KMS-11 (cell line): ENCODE results near the gene NT5C3B.

Experiments used
- H2AFZ ChIP-seq: fragments of 200-600 bp; sonication (generic); 2 replicates; pipeline ENCODE4 v1.6.1; 2016; ENCODE audit warnings: antibody characterized with exemption, mixed run types, low read depth
- H3K27ac ChIP-seq: fragments of 200-600 bp; sonication (generic); 2 replicates; pipeline ENCODE4 v1.6.1; 2016; ENCODE audit warnings: mild to moderate bottlenecking, mixed run types
- H3K27me3 ChIP-seq: fragments of 200-600 bp; sonication (generic); 2 replicates; pipeline ENCODE4 v1.6.1; 2017; ENCODE audit warnings: mild to moderate bottlenecking, low read depth, mixed run types, moderate library complexity; ENCODE audit not compliant: insufficient read depth
- H3K36me3 ChIP-seq: fragments of 200-600 bp; sonication (generic); 2 replicates; pipeline ENCODE4 v1.6.1; 2017; ENCODE audit warnings: mild to moderate bottlenecking, mixed run types; ENCODE audit not compliant: insufficient read depth
- H3K4me1 ChIP-seq: fragments of 200-600 bp; sonication (generic); 2 replicates; pipeline ENCODE4 v1.6.1; 2016; ENCODE audit warnings: mild to moderate bottlenecking, low read depth, mixed run types; ENCODE audit not compliant: poor library complexity, severe bottlenecking
- H3K4me2 ChIP-seq: fragments of 200-600 bp; sonication (generic); 2 replicates; pipeline ENCODE4 v1.7.0; 2016; ENCODE audit warnings: mild to moderate bottlenecking, mixed run types
- H3K4me3 ChIP-seq: fragments of 200-600 bp; sonication (generic); IDR thresholded peaks from 2 replicates; pipeline ENCODE4 v1.6.1; 2017; ENCODE audit warnings: low read depth, low read length, mixed read lengths; ENCODE audit not compliant: insufficient read depth
- H3K79me2 ChIP-seq: fragments of 200-600 bp; sonication (generic); 2 replicates; pipeline ENCODE4 v1.6.1; 2016; ENCODE audit warnings: low read depth, mixed run types; ENCODE audit not compliant: insufficient read depth
- H3K9ac ChIP-seq: fragments of 200-600 bp; sonication (generic); 2 replicates; pipeline ENCODE4 v1.6.1; 2016; ENCODE audit warnings: mild to moderate bottlenecking, mixed run types
- H4K20me1 ChIP-seq: fragments of 200-600 bp; sonication (generic); 2 replicates; pipeline ENCODE4 v1.6.1; 2016; ENCODE audit warnings: mild to moderate bottlenecking, mixed run types; ENCODE audit not compliant: insufficient read depth
- CTCF ChIP-seq: fragments of 200-600 bp; sonication (generic); conservative IDR thresholded peaks from 2 replicates; pipeline ENCODE4 v1.6.1; 2017; ENCODE audit warnings: low read depth, mild to moderate bottlenecking, antibody characterized with exemption, low read length, moderate library complexity, mixed read lengths

Gene NT5C3B

GRCh38 chr17:41785091-41785858 is 50.8 kb downstream of the NT5C3B start:
- Histone ChIP-seq H3K36me3 (no peaks in the 10 kb centered on the region), H3K9ac (peak overlapping the region; percentile 64; the same call in 1 of the 2 replicates), H3K27me3 (no peaks in the 10 kb centered on the region), H4K20me1 (no peaks in the 10 kb centered on the region), H3K79me2 (no peaks in the 10 kb centered on the region; the same call in 1 of the 2 replicates), H3K27ac (no peak overlapping the region), H3K4me3 (no peak overlapping the region), H3K4me1 (peaks cover 19% of the 10 kb centered on the region), H2AFZ (peak overlapping the region; percentile 73; the same call in 1 of the 2 replicates), H3K4me2 (peak overlapping the region; percentile 94)
- no peak for TF ChIP-seq CTCF

- no peak overlapping the region for H3K9ac ChIP-seq
- no peak overlapping the region for H3K4me3 ChIP-seq
- H3K79me2 ChIP-seq: no peaks in the 10 kb centered on the region; the same call in 1 of the 2 replicates
- no peak overlapping the region for H3K27ac ChIP-seq
- peaks cover 19% of the 10 kb centered on the region for H3K4me1 ChIP-seq
- H2AFZ ChIP-seq: no peak overlapping the region
- H3K27me3 ChIP-seq: no peaks in the 10 kb centered on the region
- no peak for TF ChIP-seq CTCF
- no peak overlapping the region; the same call in 1 of the 2 replicates for H3K4me2 ChIP-seq
- no peaks in the 10 kb centered on the region for H3K36me3 ChIP-seq
- no peaks in the 10 kb centered on the region for H4K20me1 ChIP-seq
These were observed 51.8 kb downstream of the NT5C3B start for GRCh38 chr17:41784207-41784744.

GRCh38 chr17:41782142-41782541 is 53.9 kb downstream of the NT5C3B start:
- H3K9ac ChIP-seq: no peak overlapping the region

More at GRCh38 chr17:41782142-41782541, 53.9 kb downstream of the NT5C3B start:
- no peak overlapping the region for H3K27ac ChIP-seq
- H3K4me2 ChIP-seq: no peak overlapping the region
- no peaks in the 10 kb centered on the region for H3K36me3 ChIP-seq
- no peak for TF ChIP-seq CTCF
- H4K20me1 ChIP-seq: no peaks in the 10 kb centered on the region
- peaks cover 19% of the 10 kb centered on the region for H3K4me1 ChIP-seq
- no peak overlapping the region for H2AFZ ChIP-seq
- no peak overlapping the region for H3K4me3 ChIP-seq
- no peaks in the 10 kb centered on the region for H3K27me3 ChIP-seq
- H3K79me2 ChIP-seq: no peaks in the 10 kb centered on the region; the same call in 1 of the 2 replicates
